GM18519 (cell line): Measurements from ENCODE around the gene SERPINH1.

Source experiments
- ATAC-seq: cut with Tn5 transposase; IDR thresholded peaks from one replicate; pipeline ENCODE4 v1.9.1; 2021; ENCODE audit warnings: mild to moderate bottlenecking, moderate library complexity; ENCODE audit not compliant: unreplicated experiment, low FRiP score

Gene SERPINH1

GRCh38 chr11:75554258-75555022 is 7.6 kb upstream of the SERPINH1 start:
- no peak for ATAC-seq

- no peak for ATAC-seq
These were observed 6.8 kb upstream of the SERPINH1 start for GRCh38 chr11:75555079-75555811.

- no peak for ATAC-seq
These were observed 5.8 kb upstream of the SERPINH1 start for GRCh38 chr11:75556275-75556674.

- ATAC-seq, result no peak
These were observed 4.2 kb upstream of the SERPINH1 start for GRCh38 chr11:75557666-75558494.

- no peak for ATAC-seq
These were observed 2.9 kb upstream of the SERPINH1 start for GRCh38 chr11:75558939-75559843.

GRCh38 chr11:75560644-75561043 is 1.4 kb upstream of the SERPINH1 start:
- ATAC-seq, result no peak

- no peak for ATAC-seq
These were observed 516 bp upstream of the SERPINH1 start for GRCh38 chr11:75561426-75562047.

- no peak for ATAC-seq
These were observed 907 bp downstream of the SERPINH1 start for GRCh38 chr11:75562836-75563484.

GRCh38 chr11:75563501-75563977 is 1.5 kb downstream of the SERPINH1 start:
- no peak for ATAC-seq

- ATAC-seq, result no peak
These were observed 2.0 kb downstream of the SERPINH1 start for GRCh38 chr11:75563978-75564552.

GRCh38 chr11:75565221-75565814 is 3.3 kb downstream of the SERPINH1 start:
- no peak for ATAC-seq

GRCh38 chr11:75565916-75566762 is 4.1 kb downstream of the SERPINH1 start:
- ATAC-seq, result no peak

- ATAC-seq, result no peak
These were observed 4.8 kb downstream of the SERPINH1 start for GRCh38 chr11:75566763-75567279.

- no peak for ATAC-seq
These were observed 5.9 kb downstream of the SERPINH1 start for GRCh38 chr11:75567971-75568370.

GRCh38 chr11:75568616-75569219 is 6.7 kb downstream of the SERPINH1 start:
- ATAC-seq, result no peak

- no peak for ATAC-seq
These were observed 8.6 kb downstream of the SERPINH1 start for GRCh38 chr11:75570559-75571139.
